ENCODE data around the gene MPPED2.

- TF ChIP-seq EP300 (IDR thresholded peaks at IDR 0.05) = no peak
- TF ChIP-seq CTCF (IDR thresholded peaks at IDR 0.05) = no peak
- no peak for TF ChIP-seq POLR2A (IDR thresholded peaks at IDR 0.05)
These were observed 27.1 kb downstream of the MPPED2 start for GRCh38 chr11:30559004-30559403.
